Measurements from ENCODE around the gene IFIT3. TPM values are rescaled to one million over a fixed set of nuclear protein-coding genes. Genes with fewer than 3 reads are reported as not detected.

Gene IFIT3
- total RNA-seq, 1 experiment from 2014 or later: 0.55 TPM

- no CpG with 5 or more reads among the region's 6 CpGs for WGBS (ENCODE audit: extremely low coverage, insufficient read length, low lambda C conversion rate)
- Histone ChIP-seq H3K27me3 (ENCODE audit: insufficient read depth, low read length) (no peaks in the 10 kb centered on the region), H2AFZ (ENCODE audit: low read length) (no peak overlapping the region), H3K4me1 (ENCODE audit: insufficient read depth, low read length) (no peaks in the 10 kb centered on the region), H3K4ac (ENCODE audit: low read depth, low read length) (no peak overlapping the region), H3K79me2 (ENCODE audit: insufficient read depth, low read length) (no peaks in the 10 kb centered on the region), H2AK5ac (ENCODE audit: insufficient read length, low read length) (no peak overlapping the region), H4K20me1 (ENCODE audit: control insufficient read depth, insufficient read depth, insufficient read length) (no peaks in the 10 kb centered on the region), H2BK20ac (ENCODE audit: low read depth, low read length, poor library complexity, severe bottlenecking) (no peak overlapping the region), H2BK15ac (ENCODE audit: low read depth, low read length) (no peak overlapping the region), H3K23ac (ENCODE audit: insufficient read length, low read depth, low read length) (no peak overlapping the region), H3T11ph (ENCODE audit: low read length) (no peak overlapping the region), H3K27ac (ENCODE audit: insufficient read length, low read depth, low read length) (no peak overlapping the region), H2BK120ac (ENCODE audit: low read depth, low read length, poor library complexity, severe bottlenecking) (no peak overlapping the region), H4K5ac (ENCODE audit: insufficient read length, low read depth, low read length) (no peak overlapping the region), H3K9me3 (ENCODE audit: control insufficient read depth, low read depth, low read length) (no peaks in the 10 kb centered on the region), H4K8ac (replicated peaks; ENCODE audit: insufficient read length, low read depth, low read length) (no peak overlapping the region), H3K18ac (ENCODE audit: insufficient read length, low read depth, low read length) (no peak overlapping the region), H3K79me1 (ENCODE audit: insufficient read depth, low read depth, low read length, poor library complexity, severe bottlenecking) (no peaks in the 10 kb centered on the region), H3K4me2 (ENCODE audit: insufficient read depth, insufficient read length, low read length) (no peak overlapping the region), H3K14ac (ENCODE audit: insufficient read depth, low read length) (no peak overlapping the region), H4K91ac (ENCODE audit: insufficient read length, low read depth, low read length) (no peak overlapping the region), H3K9ac (ENCODE audit: extremely low read depth, insufficient read length, low read length) (no peak overlapping the region), H3K23me2 (ENCODE audit: insufficient read length, low read depth, low read length, poor library complexity, severe bottlenecking) (no peaks in the 10 kb centered on the region), H2BK12ac (ENCODE audit: insufficient read length, low read depth, low read length) (no peak overlapping the region), H3K56ac (ENCODE audit: insufficient read length, low read depth, low read length) (no peak overlapping the region), H2BK5ac (ENCODE audit: insufficient read length, low read length) (no peak overlapping the region)
- H3K9me3 Mint-ChIP-seq: peaks cover 2% of the 10 kb centered on the region in 2 experiments; a peak in 2 of 5 replicates
- no peaks in the 10 kb centered on the region; the same call in 1 of the 2 replicates for H3K27me3 Mint-ChIP-seq (ENCODE audit: low read depth)
- TF ChIP-seq CTCF (conservative IDR thresholded peaks at IDR 0.05): no peak
- no peak overlapping the region for H3K27ac Mint-ChIP-seq
- no peak for DNase-seq
- H3K36me3 Mint-ChIP-seq (ENCODE audit: insufficient read depth in 1 of 3, low read depth in 3 of 3): peaks cover 0 to 2% (median 2%) of the 10 kb centered on the region in 3 experiments; a peak in 2 of 7 replicates
- no peak overlapping the region for H3K4me3 Mint-ChIP-seq
- peaks cover 4 to 6% of the 10 kb centered on the region in 2 experiments for H3K4me1 Mint-ChIP-seq
Observed at GRCh38 chr10:89363729-89364442, 36.1 kb downstream of the IFIT3 start.

Data from H9 (cell line).